ENCODE measurements around the gene KAZN. TPM values are rescaled to one million over a fixed set of nuclear protein-coding genes. Genes with fewer than 3 reads are reported as not detected.
A peak's percentile ranks its signal among the peaks of the same experiment; 100 is the strongest.

The KAZN gene
- total RNA-seq, 1 experiment from 2014 or later = 2.4 TPM

DNA sequence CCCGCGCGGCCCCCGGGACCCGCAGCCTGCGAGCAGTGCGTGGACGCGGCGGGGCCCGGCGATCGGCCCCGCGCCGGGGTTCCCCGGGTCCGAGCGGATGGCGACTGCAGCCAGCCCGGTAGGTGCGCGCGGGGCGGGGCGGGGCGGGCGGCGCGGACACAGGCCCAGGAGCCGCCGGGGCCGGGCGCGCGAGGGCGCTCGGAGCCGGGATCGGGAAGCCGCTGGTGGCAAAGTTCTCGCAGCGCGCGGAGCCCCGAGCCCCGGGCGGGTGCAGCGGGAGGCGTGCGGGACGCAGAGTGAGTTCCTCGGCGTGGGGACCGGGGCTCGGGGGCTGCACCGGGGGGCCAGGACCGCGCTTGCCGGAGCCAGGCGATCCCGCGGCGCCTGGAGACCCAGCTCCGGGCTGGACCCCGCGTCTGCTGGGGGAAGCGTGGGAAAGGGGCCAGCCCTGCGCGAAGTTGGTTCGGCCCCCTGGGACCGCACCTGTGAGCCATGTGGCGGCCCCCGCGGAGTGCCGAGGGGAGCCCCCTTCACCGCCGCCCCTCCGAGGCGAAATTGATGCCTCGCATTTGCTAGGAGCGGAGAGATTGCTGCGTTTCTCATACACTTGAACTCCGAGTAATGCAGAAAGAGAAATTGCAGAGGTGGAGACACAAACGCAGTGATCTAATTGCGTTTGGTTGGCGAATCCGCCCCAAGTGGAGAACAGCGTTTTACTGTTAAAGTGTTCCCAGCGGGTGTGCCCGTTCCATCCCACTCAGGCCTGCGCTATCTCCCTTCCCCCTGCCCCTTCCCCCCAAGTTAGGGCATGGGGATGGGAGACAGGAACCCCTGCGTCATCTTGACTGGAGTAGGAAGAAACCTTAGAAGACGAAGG is 326.2 kb downstream of the KAZN start:
- DNase-seq = peak in 1 of 2 experiments; percentile 52
- Mint-ChIP-seq H3K36me3 (ENCODE audit: insufficient read depth, unreplicated experiment) (no peaks in the 10 kb centered on the region), H3K27ac (ENCODE audit: unreplicated experiment) (no peak overlapping the region), H3K27me3 (ENCODE audit: insufficient read depth, unreplicated experiment) (no peaks in the 10 kb centered on the region), H3K4me1 (ENCODE audit: low read depth, unreplicated experiment) (no peaks in the 10 kb centered on the region), H3K4me3 (ENCODE audit: unreplicated experiment) (peak overlapping the region; percentile 67), H3K9me3 (ENCODE audit: unreplicated experiment) (no peaks in the 10 kb centered on the region)
- CTCF ChIA-PET = interaction anchor here (0.6 kb wide), 1 partner anchor 82 kb away, joined by 5 read pairs; no protein-coding TSS in a partner anchor
- Histone ChIP-seq H3K9me3 (no peaks in the 10 kb centered on the region), H3K36me3 (ENCODE audit: control insufficient read depth, insufficient read depth, low read length) (no peaks in the 10 kb centered on the region), H3K4me3 (ENCODE audit: low read depth, low read length) (peak overlapping the region; percentile 52), H3K4me1 (peaks cover 4% of the 10 kb centered on the region; the same call in 1 of the 2 replicates), H3K27me3 (replicated peaks; ENCODE audit: control insufficient read depth, insufficient read depth, low read length) (no peaks in the 10 kb centered on the region; the same call in 1 of the 2 replicates)
- no TSS peak for BruUV-seq (replicated peaks)
- TF ChIP-seq, protein P1, sequence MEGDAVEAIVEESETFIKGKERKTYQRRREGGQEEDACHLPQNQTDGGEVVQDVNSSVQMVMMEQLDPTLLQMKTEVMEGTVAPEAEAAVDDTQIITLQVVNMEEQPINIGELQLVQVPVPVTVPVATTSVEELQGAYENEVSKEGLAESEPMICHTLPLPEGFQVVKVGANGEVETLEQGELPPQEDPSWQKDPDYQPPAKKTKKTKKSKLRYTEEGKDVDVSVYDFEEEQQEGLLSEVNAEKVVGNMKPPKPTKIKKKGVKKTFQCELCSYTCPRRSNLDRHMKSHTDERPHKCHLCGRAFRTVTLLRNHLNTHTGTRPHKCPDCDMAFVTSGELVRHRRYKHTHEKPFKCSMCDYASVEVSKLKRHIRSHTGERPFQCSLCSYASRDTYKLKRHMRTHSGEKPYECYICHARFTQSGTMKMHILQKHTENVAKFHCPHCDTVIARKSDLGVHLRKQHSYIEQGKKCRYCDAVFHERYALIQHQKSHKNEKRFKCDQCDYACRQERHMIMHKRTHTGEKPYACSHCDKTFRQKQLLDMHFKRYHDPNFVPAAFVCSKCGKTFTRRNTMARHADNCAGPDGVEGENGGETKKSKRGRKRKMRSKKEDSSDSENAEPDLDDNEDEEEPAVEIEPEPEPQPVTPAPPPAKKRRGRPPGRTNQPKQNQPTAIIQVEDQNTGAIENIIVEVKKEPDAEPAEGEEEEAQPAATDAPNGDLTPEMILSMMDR (IDR thresholded peaks at IDR 0.05; ENCODE audit: insufficient read depth in 1 of 2, low read depth in 1 of 2, low read length in 1 of 2, severe bottlenecking in 1 of 2, unreplicated experiment in 1 of 2) = no peak
- POLR2A ChIA-PET = no interaction called here
- intact Hi-C loops (cut with micrococcal nuclease; ENCODE audit: unreplicated experiment) = loop anchor here (2.0 kb wide), 1 partner anchor 102 kb away; no protein-coding TSS in a partner anchor

DNA sequence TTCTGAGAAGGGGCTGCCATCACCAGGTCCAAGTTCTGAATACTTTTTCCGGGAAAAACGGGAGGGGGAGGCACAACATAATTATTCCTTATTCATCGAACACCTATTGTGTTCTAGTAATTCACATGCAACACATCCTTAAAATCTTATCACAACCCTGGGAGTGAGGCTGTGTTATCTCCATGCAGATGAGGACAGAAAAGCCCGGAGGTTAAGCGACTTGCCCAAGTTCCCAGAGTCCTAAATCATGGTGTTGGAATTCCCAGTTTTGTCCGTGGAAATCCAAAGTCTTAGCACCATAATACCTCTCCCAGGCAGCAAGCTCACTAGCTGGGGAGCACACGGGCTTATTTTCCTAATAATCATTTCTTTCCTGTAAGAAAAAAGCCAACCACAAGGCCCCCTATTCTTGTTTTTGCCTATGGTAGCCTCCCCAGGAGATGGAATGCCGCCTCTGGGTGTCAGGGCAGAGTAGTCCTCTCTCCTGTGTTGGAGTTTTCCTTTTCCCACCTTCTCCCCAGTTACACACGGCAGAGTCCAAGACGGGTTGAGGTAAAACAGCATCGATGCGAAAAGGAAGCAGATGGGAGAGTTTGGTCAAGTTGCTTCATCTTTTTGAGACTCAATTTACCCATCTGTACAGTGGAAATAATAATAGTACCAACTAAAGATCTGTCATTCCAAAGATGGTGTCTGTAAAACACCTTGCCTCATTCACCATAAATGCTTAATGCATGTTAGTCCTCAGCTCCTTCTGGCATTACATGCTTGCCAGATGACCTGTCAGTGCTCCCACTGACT is 327.1 kb downstream of the KAZN start:
- Histone ChIP-seq H3K36me3 (ENCODE audit: control insufficient read depth, insufficient read depth, low read length) (no peaks in the 10 kb centered on the region), H3K27me3 (replicated peaks; ENCODE audit: control insufficient read depth, insufficient read depth, low read length) (no peaks in the 10 kb centered on the region; the same call in 1 of the 2 replicates), H3K9me3 (no peaks in the 10 kb centered on the region), H3K4me1 (peaks cover 4% of the 10 kb centered on the region; the same call in 1 of the 2 replicates), H3K4me3 (ENCODE audit: low read depth, low read length) (peak overlapping the region; percentile 52)
- no peak for DNase-seq
- no peak overlapping the region for H3K27ac Mint-ChIP-seq (ENCODE audit: unreplicated experiment)
- intact Hi-C loops (cut with micrococcal nuclease; ENCODE audit: unreplicated experiment) = loop anchor here (2.0 kb wide), 1 partner anchor 101 kb away; no protein-coding TSS in a partner anchor
- CTCF ChIA-PET = no interaction called here
- H3K9me3 Mint-ChIP-seq (ENCODE audit: unreplicated experiment) = no peaks in the 10 kb centered on the region
- no peaks in the 10 kb centered on the region for H3K4me1 Mint-ChIP-seq (ENCODE audit: low read depth, unreplicated experiment)
- POLR2A ChIA-PET = no interaction called here
- H3K4me3 Mint-ChIP-seq (ENCODE audit: unreplicated experiment) = peak overlapping the region; percentile 67
- TF ChIP-seq, protein P1 (IDR thresholded peaks at IDR 0.05; ENCODE audit: insufficient read depth in 1 of 2, low read depth in 1 of 2, low read length in 1 of 2, severe bottlenecking in 1 of 2, unreplicated experiment in 1 of 2) = no peak
- H3K27me3 Mint-ChIP-seq (ENCODE audit: insufficient read depth, unreplicated experiment) = no peaks in the 10 kb centered on the region
- BruUV-seq (replicated peaks) = TSS peak; percentile 30
- no peaks in the 10 kb centered on the region for H3K36me3 Mint-ChIP-seq (ENCODE audit: insufficient read depth, unreplicated experiment)

DNA sequence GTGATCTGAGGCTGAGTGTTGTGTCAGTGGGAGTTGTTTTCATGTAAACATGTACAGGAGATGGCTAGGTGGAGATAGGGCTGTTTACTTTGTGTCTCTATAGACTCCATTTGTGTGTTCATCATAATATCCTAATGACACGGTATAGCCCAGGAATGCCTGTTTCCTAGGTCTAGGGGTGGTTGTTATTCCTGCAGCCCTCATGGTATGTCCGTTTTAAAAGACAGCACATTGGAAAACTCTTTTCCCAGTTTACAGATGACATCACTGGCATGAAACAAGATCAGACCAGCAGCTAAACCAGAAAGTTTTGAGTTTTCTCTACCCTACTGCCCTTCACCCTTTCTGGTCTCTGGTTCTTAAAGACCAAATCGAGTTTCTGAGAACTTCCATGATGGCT is 327.7 kb downstream of the KAZN start:
- H3K4me1 ChIP-seq = peaks cover 4% of the 10 kb centered on the region; the same call in 1 of the 2 replicates
- Mint-ChIP-seq H3K27ac (ENCODE audit: unreplicated experiment) (no peak overlapping the region), H3K9me3 (ENCODE audit: unreplicated experiment) (no peaks in the 10 kb centered on the region), H3K4me1 (ENCODE audit: low read depth, unreplicated experiment) (no peaks in the 10 kb centered on the region), H3K27me3 (ENCODE audit: insufficient read depth, unreplicated experiment) (no peaks in the 10 kb centered on the region), H3K36me3 (ENCODE audit: insufficient read depth, unreplicated experiment) (no peaks in the 10 kb centered on the region), H3K4me3 (ENCODE audit: unreplicated experiment) (peak overlapping the region; percentile 67)
- TF ChIP-seq, protein P1 (IDR thresholded peaks at IDR 0.05; ENCODE audit: insufficient read depth in 1 of 2, low read depth in 1 of 2, low read length in 1 of 2, severe bottlenecking in 1 of 2, unreplicated experiment in 1 of 2) = no peak
- H3K4me3 ChIP-seq (ENCODE audit: low read depth, low read length) = no peak overlapping the region
- intact Hi-C loops (cut with micrococcal nuclease; ENCODE audit: unreplicated experiment) = no loop called here
- no peak for DNase-seq
- H3K9me3 ChIP-seq = no peaks in the 10 kb centered on the region
- BruUV-seq (replicated peaks) = no TSS peak
- CTCF ChIA-PET = no interaction called here
- POLR2A ChIA-PET = no interaction called here
- no peaks in the 10 kb centered on the region; the same call in 1 of the 2 replicates for H3K27me3 ChIP-seq (replicated peaks; ENCODE audit: control insufficient read depth, insufficient read depth, low read length)
- H3K36me3 ChIP-seq (ENCODE audit: control insufficient read depth, insufficient read depth, low read length) = no peaks in the 10 kb centered on the region

All from Caco-2 (cell line).